Effector CD8-positive, alpha-beta T cell (primary cell): ENCODE measurements around the gene ORC4.

ENCODE experiments used
- DNase-seq: peaks from one replicate; lab custom pipeline; 2025; lab: John Stamatoyannopoulos, UW
- total RNA-seq, 4 experiments: gene quantifications; one replicate each; lab custom pipeline; 2026; lab: John Stamatoyannopoulos, UW

The ORC4 gene
- 30.5 to 41.1 (median 36.9) reads per million in 4 experiments for total RNA-seq

DNA sequence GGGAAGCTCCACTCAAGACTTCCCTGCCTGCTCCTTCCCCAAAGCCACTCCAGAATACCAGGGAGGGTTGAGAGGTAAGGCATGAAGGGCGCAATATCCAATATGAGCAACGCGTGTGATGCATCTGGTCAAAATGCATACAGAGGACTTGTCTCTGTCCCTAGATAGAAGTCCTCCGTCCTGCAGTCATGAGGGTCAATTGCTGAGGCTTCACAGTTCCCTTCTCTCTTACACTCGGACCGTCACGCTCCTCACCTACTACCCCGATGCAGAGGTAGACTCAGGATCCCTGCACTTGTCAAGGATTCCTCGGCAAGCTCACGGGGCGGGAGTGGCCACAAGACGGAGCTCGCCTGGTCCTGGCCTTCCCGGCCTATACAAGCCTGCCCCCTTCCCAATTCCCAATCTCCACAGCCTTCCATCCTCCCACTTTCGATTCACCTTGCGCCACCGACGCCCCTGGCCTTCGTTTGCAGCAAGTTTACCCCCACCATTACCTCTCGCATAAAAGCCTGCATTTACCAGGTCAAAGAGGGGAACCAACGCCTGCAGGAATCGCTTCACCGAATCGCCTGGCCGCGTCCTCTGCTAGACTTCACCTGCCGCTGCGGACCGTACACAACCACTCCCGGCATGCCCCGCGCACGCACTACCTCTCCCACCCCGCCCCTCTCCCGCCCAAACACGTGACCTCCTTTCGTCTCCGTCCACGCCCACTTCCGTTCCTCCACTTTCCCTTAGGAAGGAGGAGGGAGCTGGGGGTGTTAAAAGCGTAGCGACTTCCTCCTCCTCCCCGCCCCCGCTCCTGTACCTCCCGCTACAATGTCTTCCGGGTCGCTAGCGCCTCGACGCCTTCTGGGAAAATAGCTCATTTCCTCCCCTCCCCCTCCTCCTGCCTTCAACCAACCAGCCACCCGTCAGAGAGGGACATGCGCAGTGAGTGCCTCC lies at the start of gene ORC4:
Gene ORC4 (minus strand): TSS at position 627 of the 948 bp plus-strand sequence. CDS start 44,779 bp downstream, outside the sequence.
- peak; percentile 93 for DNase-seq

DNA sequence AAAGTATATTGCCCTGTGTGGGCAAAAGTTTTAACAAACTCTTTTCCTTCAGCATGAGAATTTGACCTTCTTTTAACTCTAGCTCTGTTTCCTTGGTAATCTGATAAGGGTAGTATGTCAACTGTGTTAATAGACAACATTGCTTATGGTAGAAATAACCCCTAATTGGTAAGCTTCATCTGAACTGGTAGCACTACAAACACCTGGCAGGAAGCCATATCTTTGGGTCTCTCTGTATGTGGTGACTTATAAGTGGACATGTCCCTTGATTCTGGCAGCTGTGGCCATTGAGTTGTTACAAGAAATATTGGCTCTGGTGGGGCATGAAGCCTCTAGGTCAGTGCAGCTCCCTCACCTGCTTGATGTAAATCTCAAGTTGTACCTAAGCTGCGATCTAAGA lies 47.3 kb upstream of the ORC4 start:
- DNase-seq, result no peak

- DNase-seq, result no peak
Measured at GRCh38 chr2:148065936-148066335, 45.4 kb upstream of the ORC4 start.

- no peak for DNase-seq
Measured at GRCh38 chr2:148063633-148064032, 43.1 kb upstream of the ORC4 start.

- DNase-seq, result no peak
Measured at GRCh38 chr2:148058641-148059040, 38.1 kb upstream of the ORC4 start.

DNA sequence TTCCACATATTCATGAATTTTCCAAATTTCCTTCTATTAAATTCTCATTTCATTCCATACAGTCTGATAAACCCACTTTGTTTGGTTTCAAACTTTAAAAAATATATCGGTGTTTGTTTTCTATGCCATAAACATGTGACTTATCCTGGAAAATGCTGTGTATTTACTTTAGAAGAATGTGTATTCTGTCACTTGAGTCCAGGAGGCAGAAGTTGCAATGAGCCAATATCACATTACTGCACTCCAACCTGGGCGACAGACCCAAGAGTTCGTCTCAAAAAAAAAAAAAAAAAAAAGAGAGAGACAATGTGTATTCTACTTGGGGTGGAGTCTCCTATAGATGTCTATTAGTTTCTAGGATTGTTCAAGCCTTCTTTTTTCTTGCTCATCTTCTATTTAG lies 32.1 kb upstream of the ORC4 start:
- DNase-seq, result no peak

DNA sequence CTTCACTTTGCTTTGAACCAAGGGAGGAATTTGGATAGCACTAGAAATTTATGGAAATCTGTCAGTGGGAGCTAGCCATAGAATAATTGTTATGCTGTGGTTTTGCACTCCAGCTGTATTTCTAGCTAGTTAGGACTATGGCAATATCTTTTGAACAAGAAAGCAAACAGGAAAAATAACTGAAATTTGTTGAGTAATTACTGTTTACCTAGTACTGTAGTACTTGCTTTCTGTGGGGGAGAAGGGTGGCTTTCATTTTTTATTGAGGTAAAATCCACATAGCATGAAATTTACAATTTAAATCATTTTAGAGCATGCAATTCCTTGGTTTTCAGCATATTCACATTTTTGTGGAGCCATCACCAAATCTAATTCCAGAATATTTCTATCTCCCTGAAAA lies 28.7 kb upstream of the ORC4 start:
- DNase-seq, result no peak

GRCh38 chr2:148048475-148049221 lies 28.1 kb upstream of the ORC4 start:
- no peak for DNase-seq

DNA sequence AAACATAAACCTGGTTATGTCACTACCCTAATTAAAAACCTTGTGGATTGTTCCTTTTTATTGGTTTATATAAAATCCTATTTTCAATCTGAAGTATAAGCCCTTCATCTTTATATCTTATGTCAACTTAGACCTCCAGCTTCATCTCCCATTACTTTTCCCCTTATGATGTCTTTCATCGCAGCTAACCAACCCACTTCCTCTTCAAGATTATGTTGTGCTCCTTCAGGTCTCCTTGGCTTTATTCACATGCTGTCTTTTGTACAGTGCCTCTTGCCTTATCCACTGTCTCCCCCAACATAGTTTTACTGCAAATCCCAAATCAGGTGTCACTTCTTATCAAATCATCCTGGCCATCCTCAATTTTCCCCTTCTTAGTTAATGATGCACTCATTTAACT lies 26.3 kb upstream of the ORC4 start:
- DNase-seq, result no peak

GRCh38 chr2:148044322-148044721 lies 23.8 kb upstream of the ORC4 start:
- no peak for DNase-seq

- DNase-seq, result no peak
Measured at GRCh38 chr2:148042219-148042618, 21.7 kb upstream of the ORC4 start.

- no peak for DNase-seq
Measured at GRCh38 chr2:148039783-148040182, 19.2 kb upstream of the ORC4 start.

- DNase-seq, result no peak
Measured at GRCh38 chr2:148032215-148032614, 11.7 kb upstream of the ORC4 start.

DNA sequence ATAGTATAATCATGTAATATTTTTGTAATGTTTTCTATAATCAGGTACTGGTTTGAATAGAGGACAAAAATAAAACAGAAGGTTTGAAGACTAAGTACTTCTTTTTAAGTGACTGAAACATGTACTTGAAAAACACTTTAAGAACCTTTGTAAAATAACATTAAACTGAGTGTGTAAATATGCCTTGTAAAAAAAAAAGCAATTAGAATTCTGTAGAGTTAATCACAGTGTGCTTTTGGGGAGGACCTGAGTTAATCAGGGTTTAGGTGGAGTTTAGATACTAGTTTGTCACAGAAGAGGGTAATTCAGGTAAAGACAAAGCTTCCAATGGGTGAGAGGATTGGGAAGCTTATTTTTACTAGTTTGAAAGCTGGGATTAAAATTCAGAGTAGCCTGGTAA lies 10.6 kb upstream of the ORC4 start:
- no peak for DNase-seq

GRCh38 chr2:148028781-148029180 lies 8.2 kb upstream of the ORC4 start:
- DNase-seq, result no peak

DNA sequence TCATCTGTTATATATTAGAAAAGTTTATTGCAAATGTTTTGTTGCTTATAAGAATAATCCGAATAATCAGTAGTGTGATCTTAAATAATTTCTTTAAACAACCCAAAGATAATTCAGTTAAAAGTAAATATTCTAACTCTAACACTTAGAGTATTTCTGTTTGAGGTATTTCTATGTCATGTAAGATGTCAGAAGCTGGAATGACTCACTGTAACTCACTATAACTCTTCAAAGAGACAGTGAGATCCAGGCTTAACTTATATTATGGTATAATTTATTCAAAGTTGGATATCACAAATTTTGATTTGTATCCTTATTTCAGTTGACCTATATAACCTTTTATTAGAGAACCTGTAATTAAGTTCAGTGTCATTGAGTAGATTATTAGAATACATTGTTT lies 7.3 kb upstream of the ORC4 start:
- no peak for DNase-seq

GRCh38 chr2:148026573-148026972 lies 6.0 kb upstream of the ORC4 start:
- no peak for DNase-seq

DNA sequence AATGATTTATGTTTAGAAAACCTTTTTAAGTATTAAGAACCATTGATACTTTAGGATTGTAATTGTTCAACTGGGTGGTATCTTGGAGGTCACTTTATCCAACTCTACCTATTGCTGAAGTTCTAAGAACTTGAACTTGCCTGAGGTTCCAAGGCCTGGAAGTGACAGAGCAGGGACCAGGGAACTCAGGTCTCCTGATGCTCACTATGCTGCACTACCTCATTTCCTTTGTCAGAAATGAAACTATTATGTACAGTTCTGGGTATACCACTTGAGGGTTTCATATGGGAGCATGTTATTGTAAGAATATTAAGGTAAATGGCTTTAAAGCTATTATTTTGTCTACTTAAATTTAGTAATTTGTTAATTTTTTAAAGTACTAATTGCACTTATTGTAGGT lies 3.3 kb upstream of the ORC4 start:
- DNase-seq, result no peak

- no peak for DNase-seq
Measured at GRCh38 chr2:148022882-148023281, 2.3 kb upstream of the ORC4 start.

DNA sequence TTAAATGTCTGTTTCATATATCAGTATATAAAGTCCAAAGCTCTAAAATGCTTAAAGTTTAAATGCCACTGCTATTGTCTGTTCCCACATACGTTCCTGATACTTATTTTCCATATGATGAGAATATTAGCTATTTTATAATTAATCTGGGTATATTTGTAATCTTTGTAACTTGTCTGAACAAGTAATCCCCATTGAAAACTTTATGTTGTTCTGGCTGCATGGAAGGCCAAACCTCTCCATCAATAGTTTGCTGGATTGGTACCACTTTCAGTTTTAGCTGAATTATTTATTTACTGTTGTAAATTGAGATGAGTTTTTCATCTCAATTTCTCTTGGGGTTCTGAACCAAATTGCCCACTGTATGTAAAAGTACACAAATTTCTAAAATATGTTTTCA lies 1.8 kb upstream of the ORC4 start:
- no peak for DNase-seq

DNA sequence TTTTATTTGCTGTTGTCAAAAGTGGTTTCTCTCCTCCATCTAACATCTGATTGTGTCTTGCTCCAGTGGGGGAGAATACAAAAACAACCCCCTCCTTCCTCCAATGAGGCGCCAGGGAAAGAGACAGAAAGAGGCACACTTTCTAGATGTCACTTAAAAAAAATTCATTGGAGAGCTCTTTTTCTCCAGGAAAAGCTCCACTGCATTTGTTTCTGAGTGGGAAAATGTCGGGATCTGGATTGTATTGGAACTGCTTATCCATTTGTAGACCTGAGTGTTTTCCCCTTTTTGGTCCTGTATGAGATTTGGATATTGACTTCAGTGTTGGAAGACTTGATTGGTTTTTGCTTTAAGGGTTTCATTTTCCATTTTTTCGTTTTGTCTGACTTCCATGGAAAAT lies 1.3 kb upstream of the ORC4 start:
- no peak for DNase-seq

- DNase-seq, result peak; percentile 60
Measured at GRCh38 chr2:148021059-148021861, 723 bp upstream of the ORC4 start, which contains the start of gene MBD5. Gene MBD5, plus strand, starts transcription at chr2:148021091.
